Smooth muscle cell (in vitro differentiated cells): Measurements from ENCODE around the gene GID8. TPM values are rescaled to one million over a fixed set of nuclear protein-coding genes. Genes with fewer than 3 reads are reported as not detected.

Experiments used
- DNase-seq: peaks from one replicate; lab custom pipeline; 2025; ENCODE audit not compliant: unreplicated experiment; lab: John Stamatoyannopoulos, UW
- H2AFZ ChIP-seq: fragments of 200-600 bp; sonication (generic); 2 replicates; pipeline ENCODE4 v1.6.0; 2016; ENCODE audit warnings: antibody characterized with exemption, low read depth, mild to moderate bottlenecking
- H3F3A ChIP-seq: fragments of 200-600 bp; sonication (generic); 2 replicates; pipeline ENCODE4 v1.6.0; 2017; ENCODE audit warnings: antibody characterized with exemption, low read depth
- H3K27ac ChIP-seq: fragments of 200-600 bp; sonication (generic); 2 replicates; pipeline ENCODE4 v1.5.1; 2016; ENCODE audit warnings: low read depth, mild to moderate bottlenecking
- H3K27me3 ChIP-seq: fragments of 200-600 bp; sonication (generic); 2 replicates; pipeline ENCODE4 v1.6.1; 2016; ENCODE audit warnings: low read depth, mild to moderate bottlenecking
- H3K36me3 ChIP-seq: fragments of 200-600 bp; sonication (generic); 2 replicates; pipeline ENCODE4 v1.5.1; 2016; ENCODE audit warnings: low read depth
- H3K4me1 ChIP-seq: fragments of 200-600 bp; sonication (generic); 2 replicates; pipeline ENCODE4 v1.5.1; 2016; ENCODE audit warnings: low read depth
- H3K4me2 ChIP-seq: fragments of 200-600 bp; sonication (generic); 2 replicates; pipeline ENCODE4 v1.6.0; 2016; ENCODE audit warnings: mild to moderate bottlenecking
- H3K4me3 ChIP-seq: fragments of 200-600 bp; sonication (generic); 2 replicates; pipeline ENCODE4 v1.5.1; 2016; ENCODE audit warnings: mild to moderate bottlenecking
- H3K79me2 ChIP-seq: fragments of 200-600 bp; sonication (generic); 2 replicates; pipeline ENCODE4 v1.6.0; 2016; ENCODE audit warnings: low read depth, mild to moderate bottlenecking
- H3K9ac ChIP-seq: fragments of 200-600 bp; sonication (generic); 2 replicates; pipeline ENCODE4 v1.6.0; 2016; ENCODE audit warnings: low read depth
- H3K9me3 ChIP-seq: fragments of 200-600 bp; sonication (generic); replicated peaks from 2 replicates; pipeline ENCODE4 v1.5.1; 2016; ENCODE audit warnings: low read depth
- H4K20me1 ChIP-seq: fragments of 200-600 bp; sonication (generic); 2 replicates; pipeline ENCODE4 v1.6.0; 2016; ENCODE audit warnings: low read depth
- WGBS: methylation state at CpG from one replicate; pipeline ENCODE4 v1.1.7; 2016; ENCODE audit warnings: low lambda C conversion rate; 5-methylcytosine and 5-hydroxymethylcytosine counted together
- polyA plus RNA-seq: library from polyadenylated mRNA; unstranded; fragments of >200 nt; fragmentation: Nextera tagmentation; extraction: Ambion mirVana; gene quantifications from 2 replicates; pipeline ENCODE4 v1.2.1, GENCODE V29; 2016
- total RNA-seq: library from RNA; depleted of rRNA; stranded (reverse); fragments of >200 nt; gene quantifications from 2 replicates; pipeline ENCODE4 v1.2.3, GENCODE V29; 2014
- TF ChIP-seq, protein P1 (sequence below): fragments of 200-600 bp; sonication (generic); IDR thresholded peaks from 2 replicates; pipeline ENCODE4 v1.5.1; 2017; ENCODE audit warnings: borderline replicate concordance, mild to moderate bottlenecking, antibody characterized with exemption; ENCODE audit not compliant: insufficient read depth, poor library complexity, severe bottlenecking

The GID8 gene
- total and polyA plus RNA-seq, 2 experiments from 2014 or later: 13.9 to 23.5 TPM

DNA sequence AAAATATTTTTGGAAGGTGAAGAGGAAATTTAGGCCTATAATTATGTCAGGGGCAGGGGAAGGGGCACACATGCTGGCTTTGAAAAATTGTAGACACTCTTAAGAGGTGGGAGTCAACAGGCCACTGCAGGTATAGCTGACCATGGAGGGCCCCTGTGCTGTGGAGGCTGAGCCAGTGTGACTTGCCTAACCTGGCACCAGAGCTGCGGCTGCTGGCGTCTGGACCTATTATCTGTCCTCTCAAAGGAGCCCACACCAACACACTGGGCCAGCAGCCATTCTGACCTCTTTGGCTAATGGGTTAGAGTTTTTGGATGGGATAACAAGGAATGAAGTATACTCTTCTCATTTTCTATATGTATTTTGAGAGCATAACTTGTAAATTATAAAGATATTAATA, 4.5 kb downstream of the GID8 start:
- Histone ChIP-seq H3K36me3 (no peaks in the 10 kb centered on the region), H3K4me2 (no peak overlapping the region), H2AFZ (no peak overlapping the region), H3K79me2 (peaks cover 55% of the 10 kb centered on the region), H3K4me3 (no peak overlapping the region), H3K27me3 (no peaks in the 10 kb centered on the region), H3F3A (peaks cover 5% of the 10 kb centered on the region), H3K4me1 (peaks cover 14% of the 10 kb centered on the region), H4K20me1 (peaks cover 68% of the 10 kb centered on the region), H3K9ac (no peak overlapping the region), H3K27ac (no peak overlapping the region), H3K9me3 (no peaks in the 10 kb centered on the region)
- TF ChIP-seq, protein P1, sequence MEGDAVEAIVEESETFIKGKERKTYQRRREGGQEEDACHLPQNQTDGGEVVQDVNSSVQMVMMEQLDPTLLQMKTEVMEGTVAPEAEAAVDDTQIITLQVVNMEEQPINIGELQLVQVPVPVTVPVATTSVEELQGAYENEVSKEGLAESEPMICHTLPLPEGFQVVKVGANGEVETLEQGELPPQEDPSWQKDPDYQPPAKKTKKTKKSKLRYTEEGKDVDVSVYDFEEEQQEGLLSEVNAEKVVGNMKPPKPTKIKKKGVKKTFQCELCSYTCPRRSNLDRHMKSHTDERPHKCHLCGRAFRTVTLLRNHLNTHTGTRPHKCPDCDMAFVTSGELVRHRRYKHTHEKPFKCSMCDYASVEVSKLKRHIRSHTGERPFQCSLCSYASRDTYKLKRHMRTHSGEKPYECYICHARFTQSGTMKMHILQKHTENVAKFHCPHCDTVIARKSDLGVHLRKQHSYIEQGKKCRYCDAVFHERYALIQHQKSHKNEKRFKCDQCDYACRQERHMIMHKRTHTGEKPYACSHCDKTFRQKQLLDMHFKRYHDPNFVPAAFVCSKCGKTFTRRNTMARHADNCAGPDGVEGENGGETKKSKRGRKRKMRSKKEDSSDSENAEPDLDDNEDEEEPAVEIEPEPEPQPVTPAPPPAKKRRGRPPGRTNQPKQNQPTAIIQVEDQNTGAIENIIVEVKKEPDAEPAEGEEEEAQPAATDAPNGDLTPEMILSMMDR: no peak
- no peak for DNase-seq
- WGBS: 100% methylated on average over 2 of the region's 2 CpGs

DNA sequence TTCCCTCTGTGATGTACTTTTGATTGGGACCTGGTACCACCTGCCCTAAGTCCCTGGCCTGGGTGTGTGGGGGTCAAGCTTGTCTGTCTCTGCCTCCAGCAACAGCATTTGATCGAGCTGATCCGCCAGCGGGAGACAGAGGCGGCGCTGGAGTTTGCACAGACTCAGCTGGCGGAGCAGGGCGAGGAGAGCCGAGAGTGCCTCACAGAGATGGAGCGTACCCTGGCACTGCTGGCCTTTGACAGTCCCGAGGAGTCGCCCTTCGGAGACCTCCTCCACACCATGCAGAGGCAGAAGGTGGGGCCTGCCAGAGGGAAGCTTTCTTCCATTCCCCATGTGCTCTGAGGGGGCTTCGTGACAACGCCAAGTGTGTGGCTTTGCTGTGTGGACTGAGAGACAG, 5.4 kb downstream of the GID8 start:
- no peak for DNase-seq
- Histone ChIP-seq H3K79me2 (peaks cover 56% of the 10 kb centered on the region), H3K4me1 (peaks cover 14% of the 10 kb centered on the region), H3K9ac (no peak overlapping the region), H3K27me3 (no peaks in the 10 kb centered on the region), H3K9me3 (no peaks in the 10 kb centered on the region), H3K36me3 (peaks cover 7% of the 10 kb centered on the region), H4K20me1 (peaks cover 69% of the 10 kb centered on the region), H3K4me2 (no peak overlapping the region), H3F3A (peaks cover 10% of the 10 kb centered on the region), H3K27ac (no peak overlapping the region), H3K4me3 (no peak overlapping the region), H2AFZ (no peak overlapping the region)
- TF ChIP-seq, protein P1: no peak
- over 99% methylated on average over 14 of the region's 14 CpGs for WGBS

DNA sequence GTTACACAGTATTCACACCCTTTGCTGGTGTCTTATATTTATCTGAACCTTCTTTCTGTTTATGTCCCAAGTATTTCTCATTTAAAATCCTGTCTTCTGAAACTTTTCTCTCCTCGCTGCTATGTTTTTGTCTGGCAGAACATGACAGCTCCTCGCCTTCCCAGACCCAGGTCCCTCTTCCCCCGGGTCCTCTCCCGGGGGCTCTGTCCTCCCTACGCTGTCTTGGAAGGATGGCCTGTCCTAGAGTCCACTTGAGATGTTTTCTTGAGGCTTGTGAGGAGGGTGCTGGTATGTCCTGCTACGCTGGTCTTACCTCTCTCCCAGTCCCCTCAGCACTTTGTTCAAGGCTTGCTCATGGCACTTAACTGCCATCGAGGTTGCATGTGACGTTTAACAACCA, 6.2 kb downstream of the GID8 start:
- Histone ChIP-seq H3F3A (peaks cover 12% of the 10 kb centered on the region), H3K9me3 (no peaks in the 10 kb centered on the region), H3K9ac (no peak overlapping the region), H3K27ac (no peak overlapping the region), H3K4me3 (no peak overlapping the region), H2AFZ (no peak overlapping the region), H4K20me1 (peaks cover 61% of the 10 kb centered on the region), H3K79me2 (peaks cover 50% of the 10 kb centered on the region), H3K4me2 (no peak overlapping the region), H3K27me3 (no peaks in the 10 kb centered on the region), H3K4me1 (peaks cover 7% of the 10 kb centered on the region), H3K36me3 (peaks cover 7% of the 10 kb centered on the region)
- WGBS: 92% methylated on average over 8 of the region's 8 CpGs
- TF ChIP-seq, protein P1: no peak
- no peak for DNase-seq

DNA sequence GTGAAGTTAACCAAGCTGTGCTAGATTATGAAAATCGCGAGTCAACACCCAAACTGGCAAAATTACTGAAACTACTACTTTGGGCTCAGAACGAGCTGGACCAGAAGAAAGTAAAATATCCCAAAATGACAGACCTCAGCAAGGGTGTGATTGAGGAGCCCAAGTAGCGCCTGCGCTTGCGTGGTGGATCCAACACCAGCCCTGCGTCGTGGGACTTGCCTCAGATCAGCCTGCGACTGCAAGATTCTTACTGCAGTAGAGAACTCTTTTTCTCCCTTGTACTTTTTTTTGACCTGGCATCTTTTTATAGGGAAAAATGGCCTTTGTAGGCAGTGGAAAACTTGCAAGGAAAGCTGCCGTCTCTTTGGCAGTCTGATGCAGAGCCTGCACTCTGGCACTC, 6.8 kb downstream of the GID8 start:
- H3K79me2 ChIP-seq: peaks cover 44% of the 10 kb centered on the region
- H3K36me3 ChIP-seq: peaks cover 7% of the 10 kb centered on the region
- TF ChIP-seq, protein P1: no peak

More for the DNA sequence above, 6.8 kb downstream of the GID8 start:
- Histone ChIP-seq H3K4me2 (no peak overlapping the region), H3K9ac (no peak overlapping the region), H4K20me1 (peaks cover 56% of the 10 kb centered on the region), H2AFZ (no peak overlapping the region), H3K27me3 (no peaks in the 10 kb centered on the region), H3F3A (peaks cover 12% of the 10 kb centered on the region), H3K27ac (no peak overlapping the region), H3K4me1 (peaks cover 2% of the 10 kb centered on the region), H3K4me3 (no peak overlapping the region), H3K9me3 (no peaks in the 10 kb centered on the region)
- WGBS: 98% methylated on average over 10 of the region's 10 CpGs
- no peak for DNase-seq
